ENCODE results near the gene SPTLC2.
"Not testable (repeated sequence)": the region's sequence is repeated elsewhere in the genome, so short reads cannot be mapped to it uniquely, and the experiment has no call there.

The SPTLC2 gene

DNA sequence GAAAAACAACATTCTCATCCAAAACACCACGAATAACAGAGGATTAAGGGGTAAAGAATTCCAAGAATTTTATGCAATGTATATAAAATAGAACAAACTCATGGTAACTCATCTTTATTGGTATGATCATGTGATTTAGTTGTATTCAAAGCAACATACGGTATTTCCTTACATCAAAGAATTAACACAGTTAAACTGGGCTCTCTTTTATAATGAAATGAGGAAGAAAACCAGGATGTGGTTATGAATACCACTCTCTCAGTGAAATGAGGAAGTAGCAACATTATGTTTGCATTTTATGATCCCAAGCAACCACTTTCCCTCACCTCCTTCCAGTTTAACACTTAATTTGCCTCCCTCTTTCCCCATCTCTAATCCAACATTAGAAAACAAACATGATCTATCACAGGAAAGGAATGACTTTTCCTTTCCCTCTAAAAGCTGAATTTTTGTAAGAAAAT is 22.9 kb downstream of the SPTLC2 start:
- peak overlapping the region in 3 of 7 experiments; percentile 15 to 65 (median 40) for H3K4me3 ChIP-seq (ENCODE audit: control insufficient read depth in 1 of 7, extremely low read depth in 1 of 7, insufficient read depth in 4 of 7, low read depth in 2 of 7, low read length in 6 of 7)
- peak; percentile 81 to 95 (median 89) for DNase-seq
- H3K27ac ChIP-seq (ENCODE audit: insufficient read depth in 1 of 2, low read depth in 1 of 2, low read length in 2 of 2, poor library complexity in 1 of 2, severe bottlenecking in 2 of 2): peak overlapping the region; percentile 86 to 94
- POLR2A ChIA-PET: interaction anchor here (0.6 kb wide), 1 partner anchor 34 kb away, joined by 3 read pairs; no protein-coding TSS in a partner anchor
- no peaks in the 10 kb centered on the region for H3K9me3 ChIP-seq (ENCODE audit: control extremely low read depth in 1 of 5, control insufficient read depth in 4 of 5, insufficient read depth in 2 of 5, low read depth in 1 of 5, low read length in 4 of 5)
- no peaks in the 10 kb centered on the region for H3K27me3 ChIP-seq (replicated peaks in 2 of 5; ENCODE audit: control insufficient read depth in 4 of 5, insufficient read depth in 5 of 5, low read length in 4 of 5)
- H3K36me3 ChIP-seq (ENCODE audit: control insufficient read depth in 4 of 4, insufficient read depth in 4 of 4, low read length in 3 of 4): peaks cover 4 to 33% (median 22%) of the 10 kb centered on the region in 4 experiments
- CTCF ChIA-PET: interaction anchor here (1.0 to 4.9 kb wide), 4 partner anchors 10 to 39 kb away, joined by 3 to 27 read pairs (median 4); partner anchors contain the start of gene SPTLC2
- WGBS (ENCODE audit: insufficient coverage): no CpG with 5 or more reads among the region's 2 CpGs
- peaks cover 34 to 79% (median 68%) of the 10 kb centered on the region in 4 experiments for H3K4me1 ChIP-seq (ENCODE audit: control extremely low read depth in 1 of 4, control insufficient read depth in 4 of 4, insufficient read depth in 4 of 4, low read length in 3 of 4)

DNA sequence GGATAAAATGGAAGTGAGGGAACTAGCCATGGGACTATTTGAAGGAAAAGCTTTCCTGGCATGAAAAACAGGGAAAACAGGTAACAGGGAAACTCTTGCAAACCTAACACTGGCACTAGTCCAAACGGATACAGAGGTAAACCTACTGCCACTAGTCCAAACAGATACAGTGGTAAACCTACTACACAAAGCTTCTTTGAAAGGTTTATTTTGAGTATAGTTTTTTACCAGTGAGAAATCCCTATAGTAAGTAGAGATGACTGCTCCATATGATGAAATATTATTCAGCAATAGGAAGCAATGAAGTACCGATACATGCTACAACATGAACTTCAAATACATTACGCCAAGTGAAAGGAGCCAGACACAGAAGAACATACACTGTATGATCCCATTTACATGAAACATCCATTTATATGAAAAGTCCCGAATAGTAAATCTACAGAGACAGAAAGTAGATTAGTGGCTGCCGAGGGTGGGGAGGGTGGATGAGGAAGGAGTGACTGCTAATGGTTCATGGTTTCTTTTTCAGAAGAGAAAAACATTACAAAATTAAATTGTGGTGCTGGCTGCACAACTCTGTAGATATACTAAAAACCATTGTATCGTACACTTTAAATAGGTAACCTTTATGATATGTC is 25.5 kb downstream of the SPTLC2 start:
- CTCF ChIA-PET: interaction anchor here (1.1 to 4.9 kb wide), 2 partner anchors 10 to 13 kb away, joined by 7 to 27 read pairs; no protein-coding TSS in a partner anchor

DNA sequence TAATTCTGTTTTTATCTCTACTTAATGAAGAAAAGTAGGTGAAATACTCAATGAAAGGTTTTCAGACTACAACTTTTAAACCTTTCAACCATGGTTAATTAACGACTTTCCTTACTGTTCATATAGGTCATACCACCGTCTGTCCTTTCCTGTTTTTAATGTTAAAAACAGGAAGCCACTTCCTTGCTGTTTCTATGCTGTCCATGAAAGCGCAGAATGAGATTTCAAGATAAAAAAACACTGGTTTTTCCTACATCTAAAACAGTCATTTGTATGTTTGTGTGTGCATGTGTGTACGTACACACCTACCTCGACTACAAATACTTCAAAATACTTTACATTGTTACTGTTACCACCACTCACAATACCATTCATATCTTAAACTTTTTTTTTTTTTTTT is 27.3 kb downstream of the SPTLC2 start:
- peak overlapping the region in 4 of 7 experiments; percentile 19 to 60 (median 29) for H3K4me3 ChIP-seq (ENCODE audit: control insufficient read depth in 1 of 7, extremely low read depth in 1 of 7, insufficient read depth in 4 of 7, low read depth in 2 of 7, low read length in 6 of 7)
- peaks cover 0 to 14% (median 5%) of the 10 kb centered on the region in 4 experiments for H3K36me3 ChIP-seq (ENCODE audit: control insufficient read depth in 4 of 4, insufficient read depth in 4 of 4, low read length in 3 of 4)
- POLR2A ChIA-PET: no interaction called here
- DNase-seq: peak in 1 of 3 donors; percentile 53
- peaks cover 32 to 86% (median 74%) of the 10 kb centered on the region in 4 experiments for H3K4me1 ChIP-seq (ENCODE audit: control extremely low read depth in 1 of 4, control insufficient read depth in 4 of 4, insufficient read depth in 4 of 4, low read length in 3 of 4)
- H3K9me3 ChIP-seq (ENCODE audit: control extremely low read depth in 1 of 5, control insufficient read depth in 4 of 5, insufficient read depth in 2 of 5, low read depth in 1 of 5, low read length in 4 of 5): no peaks in the 10 kb centered on the region
- H3K27me3 ChIP-seq (replicated peaks in 2 of 5; ENCODE audit: control insufficient read depth in 4 of 5, insufficient read depth in 5 of 5, low read length in 4 of 5): no peaks in the 10 kb centered on the region
- CTCF ChIA-PET: no interaction called here
- 0% methylated on average over 2 of the region's 5 CpGs for WGBS (ENCODE audit: insufficient coverage)
- peak overlapping the region; percentile 54 to 72 for H3K27ac ChIP-seq (ENCODE audit: insufficient read depth in 1 of 2, low read depth in 1 of 2, low read length in 2 of 2, poor library complexity in 1 of 2, severe bottlenecking in 2 of 2)

More for the DNA sequence above, 25.5 kb downstream of the SPTLC2 start:
- peak in 2 of 3 donors; percentile 58 to 67 for DNase-seq
- peaks cover 0 to 27% (median 17%) of the 10 kb centered on the region in 4 experiments for H3K36me3 ChIP-seq (ENCODE audit: control insufficient read depth in 4 of 4, insufficient read depth in 4 of 4, low read length in 3 of 4)
- H3K27ac ChIP-seq (ENCODE audit: insufficient read depth in 1 of 2, low read depth in 1 of 2, low read length in 2 of 2, poor library complexity in 1 of 2, severe bottlenecking in 2 of 2): peak overlapping the region; percentile 52 to 94
- no peaks in the 10 kb centered on the region for H3K9me3 ChIP-seq (ENCODE audit: control extremely low read depth in 1 of 5, control insufficient read depth in 4 of 5, insufficient read depth in 2 of 5, low read depth in 1 of 5, low read length in 4 of 5)
- H3K4me1 ChIP-seq (ENCODE audit: control extremely low read depth in 1 of 4, control insufficient read depth in 4 of 4, insufficient read depth in 4 of 4, low read length in 3 of 4): peaks cover 40 to 89% (median 80%) of the 10 kb centered on the region in 4 experiments
- WGBS (ENCODE audit: insufficient coverage): 0% methylated on average over 1 of the region's 6 CpGs
- peak overlapping the region in 4 of 7 experiments; percentile 22 to 62 (median 43) for H3K4me3 ChIP-seq (ENCODE audit: control insufficient read depth in 1 of 7, extremely low read depth in 1 of 7, insufficient read depth in 4 of 7, low read depth in 2 of 7, low read length in 6 of 7)
- POLR2A ChIA-PET: interaction anchor here (1.0 kb wide), 1 partner anchor 35 kb away, joined by 3 read pairs; no protein-coding TSS in a partner anchor
- no peaks in the 10 kb centered on the region for H3K27me3 ChIP-seq (replicated peaks in 2 of 5; ENCODE audit: control insufficient read depth in 4 of 5, insufficient read depth in 5 of 5, low read length in 4 of 5)

DNA sequence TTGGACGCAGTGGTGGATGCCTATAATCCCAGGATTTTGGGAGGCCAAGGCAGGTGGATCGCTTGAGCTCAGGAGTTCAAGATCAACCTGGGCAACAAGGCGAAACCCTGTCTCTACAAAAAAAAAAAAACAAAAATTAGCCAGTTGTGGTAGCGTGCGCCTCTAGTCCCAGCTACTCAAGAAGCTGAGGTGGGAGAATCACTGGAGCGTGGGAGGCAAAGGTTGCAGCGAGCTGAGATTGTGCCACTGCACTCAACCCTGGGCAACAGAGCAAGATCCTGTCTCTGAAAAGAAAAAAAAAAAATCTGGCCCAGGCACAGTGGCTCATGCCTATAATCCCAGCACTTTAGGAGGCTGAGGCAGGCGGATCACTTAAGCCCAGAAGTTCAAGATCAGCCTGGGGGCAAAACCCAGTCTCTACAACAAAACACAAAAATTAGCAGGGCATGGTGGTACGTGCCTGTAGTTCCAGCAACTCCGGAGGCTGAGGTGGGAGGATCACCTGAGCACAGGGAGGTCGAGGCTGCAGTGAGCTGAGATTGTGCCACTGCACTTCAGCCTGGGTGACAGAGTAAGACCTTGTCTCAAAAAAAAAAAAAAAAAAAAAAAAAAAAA is 27.9 kb downstream of the SPTLC2 start:
- 100% methylated on average over 6 of the region's 11 CpGs for WGBS (ENCODE audit: insufficient coverage)
- Histone ChIP-seq H3K4me3 (ENCODE audit: control insufficient read depth in 1 of 7, extremely low read depth in 1 of 7, insufficient read depth in 4 of 7, low read depth in 2 of 7, low read length in 6 of 7) (peak overlapping the region in 4 of 7 experiments; percentile 11 to 60 (median 46)), H3K4me1 (ENCODE audit: control extremely low read depth in 1 of 4, control insufficient read depth in 4 of 4, insufficient read depth in 4 of 4, low read length in 3 of 4) (peaks cover 31 to 82% (median 72%) of the 10 kb centered on the region in 4 experiments), H3K36me3 (ENCODE audit: control insufficient read depth in 4 of 4, insufficient read depth in 4 of 4, low read length in 3 of 4) (peaks cover 0 to 14% (median 5%) of the 10 kb centered on the region in 4 experiments), H3K27ac (ENCODE audit: insufficient read depth in 1 of 2, low read depth in 1 of 2, low read length in 2 of 2, poor library complexity in 1 of 2, severe bottlenecking in 2 of 2) (peak overlapping the region; percentile 54 to 72)
- H3K9me3 ChIP-seq (ENCODE audit: control extremely low read depth in 1 of 5, control insufficient read depth in 4 of 5, insufficient read depth in 2 of 5, low read depth in 1 of 5, low read length in 4 of 5); H3K27me3 ChIP-seq (replicated peaks in 2 of 5; ENCODE audit: control insufficient read depth in 4 of 5, insufficient read depth in 5 of 5, low read length in 4 of 5); POLR2A ChIA-PET; DNase-seq: not testable (repeated sequence)
- CTCF ChIA-PET: interaction anchor here (1.2 to 1.3 kb wide), 2 partner anchors 19 to 23 kb away, joined by 3 read pairs; no protein-coding TSS in a partner anchor

DNA sequence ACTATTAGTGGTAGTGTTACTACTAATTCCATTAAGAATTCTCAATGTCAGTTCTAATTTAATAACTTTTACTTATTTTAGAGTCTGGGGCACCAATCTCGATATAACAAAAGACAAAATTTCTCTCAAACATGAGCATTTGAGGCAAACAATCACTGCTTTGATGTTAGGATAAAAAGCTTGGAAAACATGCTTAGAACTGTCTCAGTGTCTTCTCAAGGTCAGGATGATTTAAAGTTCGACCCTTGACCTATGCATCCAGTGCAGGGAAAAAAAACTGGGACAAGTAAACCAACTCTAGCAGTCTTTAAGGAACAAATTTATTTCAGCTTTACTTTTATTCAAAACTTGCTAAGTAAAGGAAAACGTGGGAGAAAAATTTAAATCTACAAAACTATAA is 31.1 kb downstream of the SPTLC2 start:
- no peaks in the 10 kb centered on the region for H3K9me3 ChIP-seq (ENCODE audit: control extremely low read depth in 1 of 5, control insufficient read depth in 4 of 5, insufficient read depth in 2 of 5, low read depth in 1 of 5, low read length in 4 of 5)
- WGBS (ENCODE audit: insufficient coverage): 100% methylated on average over 1 of the region's 3 CpGs
- ChIA-PET POLR2A (no interaction called here), CTCF (interaction anchor here (1.2 kb wide), 1 partner anchor 29 kb away, joined by 3 read pairs; no protein-coding TSS in a partner anchor)
- H3K4me3 ChIP-seq (ENCODE audit: control insufficient read depth in 1 of 7, extremely low read depth in 1 of 7, insufficient read depth in 4 of 7, low read depth in 2 of 7, low read length in 6 of 7): no peak overlapping the region
- H3K27me3 ChIP-seq (replicated peaks in 2 of 5; ENCODE audit: control insufficient read depth in 4 of 5, insufficient read depth in 5 of 5, low read length in 4 of 5): no peaks in the 10 kb centered on the region
- no peak for DNase-seq
- H3K36me3 ChIP-seq (ENCODE audit: control insufficient read depth in 4 of 4, insufficient read depth in 4 of 4, low read length in 3 of 4): peaks cover 0 to 11% (median 5%) of the 10 kb centered on the region in 4 experiments
- no peak overlapping the region for H3K27ac ChIP-seq (ENCODE audit: insufficient read depth in 1 of 2, low read depth in 1 of 2, low read length in 2 of 2, poor library complexity in 1 of 2, severe bottlenecking in 2 of 2)
- peaks cover 21 to 76% (median 58%) of the 10 kb centered on the region in 4 experiments for H3K4me1 ChIP-seq (ENCODE audit: control extremely low read depth in 1 of 4, control insufficient read depth in 4 of 4, insufficient read depth in 4 of 4, low read length in 3 of 4)

DNA sequence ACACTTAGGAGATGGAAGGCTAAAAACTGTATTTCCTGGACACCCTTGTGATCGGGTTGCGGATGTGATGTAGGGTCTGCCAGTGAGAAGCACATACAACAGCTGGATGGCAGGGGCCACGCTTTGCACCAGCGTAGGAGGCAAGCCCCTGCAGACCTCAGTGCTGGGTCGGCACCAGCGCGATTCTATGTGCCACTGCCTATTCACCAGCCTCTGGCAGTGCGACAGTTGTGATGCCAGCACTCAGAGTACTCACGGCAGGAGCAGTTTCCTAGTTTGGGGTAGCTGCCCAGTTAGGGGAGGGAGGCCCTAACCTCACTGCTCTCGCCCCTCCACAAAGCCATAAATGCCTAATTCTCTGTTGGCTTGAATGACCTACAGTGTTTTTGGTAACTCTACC is 31.6 kb downstream of the SPTLC2 start:
- no peaks in the 10 kb centered on the region for H3K27me3 ChIP-seq (replicated peaks in 2 of 5; ENCODE audit: control insufficient read depth in 4 of 5, insufficient read depth in 5 of 5, low read length in 4 of 5)
- no peak overlapping the region for H3K27ac ChIP-seq (ENCODE audit: insufficient read depth in 1 of 2, low read depth in 1 of 2, low read length in 2 of 2, poor library complexity in 1 of 2, severe bottlenecking in 2 of 2)
- H3K9me3 ChIP-seq (ENCODE audit: control extremely low read depth in 1 of 5, control insufficient read depth in 4 of 5, insufficient read depth in 2 of 5, low read depth in 1 of 5, low read length in 4 of 5): no peaks in the 10 kb centered on the region
- peaks cover 17 to 73% (median 53%) of the 10 kb centered on the region in 4 experiments for H3K4me1 ChIP-seq (ENCODE audit: control extremely low read depth in 1 of 4, control insufficient read depth in 4 of 4, insufficient read depth in 4 of 4, low read length in 3 of 4)
- H3K4me3 ChIP-seq (ENCODE audit: control insufficient read depth in 1 of 7, extremely low read depth in 1 of 7, insufficient read depth in 4 of 7, low read depth in 2 of 7, low read length in 6 of 7): peak overlapping the region in 3 of 7 experiments; percentile 4 to 24 (median 19)
- ChIA-PET POLR2A (no interaction called here), CTCF (interaction anchor here (1.2 kb wide), 1 partner anchor 30 kb away, joined by 3 read pairs; no protein-coding TSS in a partner anchor)
- WGBS (ENCODE audit: insufficient coverage): 65% methylated on average over 9 of the region's 10 CpGs
- H3K36me3 ChIP-seq (ENCODE audit: control insufficient read depth in 4 of 4, insufficient read depth in 4 of 4, low read length in 3 of 4): peaks cover 0 to 7% (median 4%) of the 10 kb centered on the region in 4 experiments
- DNase-seq: no peak

Data from common myeloid progenitor, CD34-positive (primary cell).